Aorta (tissue), 5 donors: ENCODE results near the gene TECTA. TPM values are rescaled to one million over a fixed set of nuclear protein-coding genes. Genes with fewer than 3 reads are reported as not detected.

Source experiments
- ATAC-seq: fragments of 200-7000 bp; cut with Tn5 transposase; one replicate; pipeline ENCODE4 v1.9.1; 2022; ENCODE audit warnings: moderate library complexity; ENCODE audit not compliant: low FRiP score
- DNase-seq, 2 donors: peaks; one replicate each; pipeline ENCODE4 v3.0.0-alpha.2; 2020
- H3K27ac ChIP-seq, 2 donors: one replicate each; pipeline ENCODE4 v1.5.1; 2013; ENCODE audit warnings: low read length in 2 of 2, mild to moderate bottlenecking in 2 of 2, moderate library complexity in 2 of 2, control low read depth in 1 of 2, inconsistent platforms in 1 of 2, low read depth in 1 of 2
- H3K27me3 ChIP-seq, 2 donors: one replicate each; pipeline ENCODE4 v1.6.1; 2013; ENCODE audit warnings: control low read depth in 1 of 2, low read length in 1 of 2, mild to moderate bottlenecking in 1 of 2, moderate library complexity in 1 of 2; ENCODE audit not compliant: insufficient read depth in 2 of 2, control insufficient read depth in 1 of 2
- H3K36me3 ChIP-seq, 2 donors: one replicate each; pipeline ENCODE4 v1.6.1; 2013; ENCODE audit warnings: control low read depth in 1 of 2, low read length in 1 of 2, mild to moderate bottlenecking in 1 of 2; ENCODE audit not compliant: insufficient read depth in 2 of 2, control insufficient read depth in 1 of 2
- H3K4me1 ChIP-seq, 2 donors: one replicate each; pipeline ENCODE4 v1.6.1; 2013; ENCODE audit warnings: low read length in 2 of 2, control low read depth in 1 of 2, mild to moderate bottlenecking in 1 of 2, moderate library complexity in 1 of 2; ENCODE audit not compliant: insufficient read depth in 2 of 2, control insufficient read depth in 1 of 2
- H3K4me3 ChIP-seq, 2 donors: one replicate each; pipeline ENCODE4 v1.5.1; 2013; ENCODE audit warnings: low read length in 2 of 2, control low read depth in 1 of 2, mild to moderate bottlenecking in 1 of 2
- H3K9me3 ChIP-seq: one replicate; pipeline ENCODE4 v1.6.1; 2013; ENCODE audit warnings: mild to moderate bottlenecking, low read length; ENCODE audit not compliant: control insufficient read depth
- WGBS, 2 donors: extraction: QIAGEN DNeasy Blood & Tissue Kit; methylation state at CpG; one replicate each; pipeline ENCODE4 v1.1.7; 2013; 5-methylcytosine and 5-hydroxymethylcytosine counted together
- intact Hi-C, 2 donors: fragments of 100-400 bp; cut with DNase I; formaldehyde crosslinking; loops; one replicate each; pipeline versions ENCODE4 v1.14.2 to v1.15.0; 2022
- polyA plus RNA-seq, 2 donors: library from polyadenylated mRNA; stranded (reverse); fragments of 200-250 nt; gene quantifications; one replicate each; pipeline ENCODE4 v1.2.3, GENCODE V29; 2013
- total RNA-seq, 2 donors: library from RNA; stranded (reverse); fragmentation: NEBNext Ultra II Directional; extraction: Animal tissue kit (Norgen Biotek cat#: 25700); gene quantifications; one replicate each; pipeline ENCODE4 v1.2.1, GENCODE V29; 2021
- donor health status: healthy with polysubstance abuse.
- donor health status: Bipolar disorder and iron deficiency.
- donor health status: DM: no; HTN: no; CAD: no.
- donor health status: DM: no; HTN: no; CAD: no.
- donor health status: DM: yes; HTN: yes; CAD: no.

The TECTA gene
- total and polyA plus RNA-seq, 4 donors: 0.63 to 0.95 (median 0.75) TPM; not detected in 1

DNA sequence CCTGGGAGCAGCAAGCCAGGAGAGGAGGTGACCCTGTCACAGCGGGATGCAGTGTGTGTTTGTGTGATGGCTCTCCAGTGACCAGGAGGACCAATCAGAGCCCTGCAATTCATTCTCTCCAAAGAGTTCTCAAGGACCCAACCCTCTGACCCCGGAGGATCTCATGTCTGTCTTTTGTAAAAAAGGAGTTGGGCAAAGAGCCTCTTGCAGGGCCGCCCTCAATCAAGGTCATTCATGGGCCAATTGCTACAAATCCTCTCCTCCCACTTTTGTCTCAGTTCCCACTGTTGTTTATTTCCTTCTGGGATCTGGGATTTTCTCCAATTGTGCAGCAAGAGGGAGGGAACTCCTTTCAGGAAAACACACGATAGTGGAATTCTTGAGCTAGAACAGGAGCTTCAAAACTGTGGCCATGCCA, 4.0 kb downstream of the TECTA start:
- H3K9me3 ChIP-seq: no peaks in the 10 kb centered on the region
- peaks cover 0 to 2% of the 10 kb centered on the region in 2 donors for H3K36me3 ChIP-seq
- ATAC-seq (peak; percentile 79), DNase-seq (no peak)
- H3K4me3 ChIP-seq: no peak overlapping the region
- no peaks in the 10 kb centered on the region for H3K27me3 ChIP-seq
- WGBS, 2 donors: 39% methylated on average over 4 of the region's 4 CpGs
- intact Hi-C loops: loop anchor here in 1 of 2 donors (10.0 kb wide), 1 partner anchor 590 kb away; the partner anchor contains the start of gene GRIK4
- no peak overlapping the region for H3K27ac ChIP-seq
- H3K4me1 ChIP-seq: no peaks in the 10 kb centered on the region

DNA sequence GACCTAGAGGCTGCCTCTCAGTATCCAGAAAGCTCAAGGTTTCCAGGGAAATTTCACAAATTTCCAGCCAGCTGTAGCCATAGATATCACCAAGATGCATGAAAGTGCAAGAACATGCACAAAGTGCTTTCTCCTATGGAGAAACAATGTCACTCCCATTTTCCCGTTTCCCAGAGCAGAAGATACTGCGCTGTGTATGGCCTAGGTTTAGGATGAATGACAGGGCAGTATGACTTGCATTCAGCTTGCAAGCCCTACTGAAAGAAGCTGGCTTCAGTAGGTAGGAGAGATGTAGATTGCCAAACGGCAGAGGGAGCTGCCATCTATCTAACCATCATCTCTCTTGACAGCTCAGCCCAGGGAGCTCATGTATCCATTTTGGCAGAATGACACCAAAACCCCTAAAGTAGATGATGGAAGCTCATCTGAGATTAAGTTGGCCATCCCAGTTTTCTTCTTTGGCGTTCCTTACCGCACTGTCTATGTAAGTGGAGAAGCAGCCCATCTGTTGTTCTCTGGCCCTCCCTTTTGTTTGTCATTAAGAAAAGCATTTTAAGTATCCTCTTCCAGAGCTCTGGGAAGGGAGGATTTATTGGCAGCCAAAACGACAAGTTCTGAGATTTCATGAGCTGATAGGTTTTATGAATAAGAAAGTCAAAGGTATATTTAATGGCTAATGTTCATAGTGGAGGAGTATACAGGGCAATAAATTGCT, 4.6 kb downstream of the TECTA start:
- 84 to 89% methylated on average over 6 of the region's 6 CpGs for WGBS, 2 donors
- intact Hi-C loops: loop anchor here in 1 of 2 donors (10.0 kb wide), 1 partner anchor 591 kb away; the partner anchor contains the start of gene GRIK4
- H3K27ac ChIP-seq: no peak overlapping the region

DNA sequence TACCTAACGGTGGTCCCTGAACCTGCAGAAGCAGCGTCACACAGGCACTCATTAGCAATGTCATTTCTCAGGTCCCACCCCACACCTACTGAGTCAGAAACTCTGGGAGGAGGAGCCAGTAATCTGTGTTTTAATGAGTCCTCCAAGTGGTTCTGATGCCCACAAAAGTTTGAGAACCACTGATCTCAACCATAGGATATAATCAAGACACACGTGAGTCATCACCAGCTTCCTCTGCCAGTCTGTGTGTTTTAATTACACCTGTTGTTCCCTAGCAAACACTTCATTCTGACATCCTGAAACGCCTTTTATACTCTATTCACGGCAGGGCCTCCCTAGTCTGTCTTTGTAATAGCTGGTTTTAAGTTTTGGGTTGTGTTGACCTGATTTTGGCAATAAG, 5.8 kb downstream of the TECTA start:
- Histone ChIP-seq H3K27me3 (no peaks in the 10 kb centered on the region), H3K4me1 (no peaks in the 10 kb centered on the region), H3K9me3 (no peaks in the 10 kb centered on the region), H3K4me3 (no peak overlapping the region), H3K36me3 (peaks cover 0 to 2% of the 10 kb centered on the region in 2 donors), H3K27ac (no peak overlapping the region)
- intact Hi-C loops: loop anchor here in 1 of 2 donors (10.0 kb wide), 1 partner anchor 592 kb away; the partner anchor contains the start of gene GRIK4
- no peak for ATAC-seq
- DNase-seq: no peak
- WGBS, 2 donors: 87 to 94% methylated on average over 5 of the region's 5 CpGs

More for the DNA sequence above, 4.6 kb downstream of the TECTA start:
- ATAC-seq: no peak
- Histone ChIP-seq H3K27me3 (no peaks in the 10 kb centered on the region), H3K9me3 (no peaks in the 10 kb centered on the region), H3K4me3 (no peak overlapping the region), H3K4me1 (no peaks in the 10 kb centered on the region), H3K36me3 (peaks cover 0 to 2% of the 10 kb centered on the region in 2 donors)
- DNase-seq: no peak

DNA sequence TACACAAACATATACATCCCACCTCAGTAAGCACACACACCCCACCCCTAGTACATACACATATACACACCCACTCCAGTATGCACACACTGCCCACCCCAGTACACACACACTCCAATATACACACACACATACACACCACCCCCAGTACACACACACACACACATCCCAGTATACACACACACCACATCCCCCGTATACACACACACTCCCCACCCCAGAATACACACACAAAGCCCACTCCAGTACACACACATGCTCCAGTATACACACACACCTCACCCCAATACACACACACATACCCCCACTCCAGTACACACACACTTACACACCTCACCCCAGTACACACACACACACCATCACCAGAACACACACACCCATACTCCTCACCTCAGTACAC, 7.4 kb downstream of the TECTA start:
- H3K9me3 ChIP-seq: no peaks in the 10 kb centered on the region
- ATAC-seq: no peak
- no peaks in the 10 kb centered on the region for H3K4me1 ChIP-seq
- H3K4me3 ChIP-seq: no peak overlapping the region
- 36 to 97% methylated on average over 1 of the region's 1 CpG for WGBS, 2 donors
- H3K27me3 ChIP-seq: no peaks in the 10 kb centered on the region
- no peak overlapping the region for H3K27ac ChIP-seq
- H3K36me3 ChIP-seq: peaks cover 0 to 2% of the 10 kb centered on the region in 2 donors
- intact Hi-C loops: loop anchor here in 1 of 2 donors (10.0 kb wide), 1 partner anchor 594 kb away; the partner anchor contains the start of gene GRIK4
- DNase-seq: no peak

DNA sequence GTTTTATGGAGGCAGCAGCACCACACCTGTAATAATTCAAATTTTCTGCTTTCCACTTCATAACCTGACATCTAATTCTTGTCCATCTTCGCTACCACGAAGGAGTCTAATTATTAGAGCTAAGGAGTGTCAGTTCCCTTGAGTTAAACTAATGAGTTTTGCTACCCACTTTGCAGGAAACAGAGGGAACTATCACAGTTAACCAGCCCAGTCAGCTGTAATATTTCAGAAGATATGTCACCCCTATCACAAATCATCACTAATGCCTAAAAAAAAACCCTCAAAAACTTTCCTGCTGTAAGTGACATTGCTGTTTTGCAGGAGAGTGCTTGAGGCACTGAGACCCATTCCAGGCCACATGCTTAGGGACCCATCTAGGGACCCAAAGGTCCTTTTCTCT, 8.4 kb downstream of the TECTA start:
- ATAC-seq: no peak
- H3K27ac ChIP-seq: no peak overlapping the region
- WGBS, 2 donors: 91% methylated on average over 2 of the region's 2 CpGs
- intact Hi-C loops: loop anchor here in 1 of 2 donors (10.0 kb wide), 1 partner anchor 595 kb away; the partner anchor contains the start of gene GRIK4
- H3K4me3 ChIP-seq: no peak overlapping the region
- no peak for DNase-seq
- H3K4me1 ChIP-seq: no peaks in the 10 kb centered on the region
- no peaks in the 10 kb centered on the region for H3K36me3 ChIP-seq
- no peaks in the 10 kb centered on the region for H3K9me3 ChIP-seq
- H3K27me3 ChIP-seq: no peaks in the 10 kb centered on the region

DNA sequence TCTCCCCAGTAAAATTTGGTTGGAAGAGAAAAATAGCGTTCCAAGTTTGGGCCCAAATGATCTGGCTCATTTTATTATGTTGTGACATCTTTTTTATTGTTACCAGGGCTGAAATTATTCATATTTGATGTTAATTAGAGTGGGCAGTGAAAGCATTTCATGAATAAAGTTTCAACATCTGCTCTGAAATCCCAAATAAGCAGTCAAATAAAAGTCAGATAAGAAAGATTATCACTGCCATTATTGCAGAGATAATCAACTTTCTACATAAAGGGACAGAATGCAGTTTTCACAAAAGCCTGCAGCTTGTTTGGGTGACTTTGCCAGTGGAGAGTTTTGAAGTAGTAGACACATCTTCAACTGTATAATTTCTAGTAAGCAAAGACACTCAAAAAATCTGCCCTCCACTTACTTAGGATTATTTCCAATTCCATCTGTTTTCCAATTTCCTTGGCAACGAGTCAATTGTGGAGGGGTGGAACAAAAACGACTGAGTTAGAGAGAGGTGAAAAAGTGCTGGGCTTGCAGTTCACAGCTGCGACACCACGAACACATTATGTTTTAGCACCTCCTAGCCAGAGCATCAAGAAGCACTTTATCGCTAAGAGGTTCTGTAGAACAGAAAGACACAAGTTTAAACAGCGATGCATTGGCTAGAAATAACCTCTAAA, 9.0 kb downstream of the TECTA start:
- Histone ChIP-seq H3K27ac (no peak overlapping the region), H3K4me1 (no peaks in the 10 kb centered on the region), H3K4me3 (no peak overlapping the region), H3K36me3 (no peaks in the 10 kb centered on the region), H3K9me3 (no peaks in the 10 kb centered on the region), H3K27me3 (no peaks in the 10 kb centered on the region)
- intact Hi-C loops: loop anchor here (5.0 to 10.0 kb wide), 2 partner anchors 595 to 598 kb away; partner anchors contain the start of gene GRIK4 (in 2 of the 2)
- DNase-seq (no peak), ATAC-seq (no peak)
- WGBS, 2 donors: 73 to 74% methylated on average over 7 of the region's 7 CpGs

DNA sequence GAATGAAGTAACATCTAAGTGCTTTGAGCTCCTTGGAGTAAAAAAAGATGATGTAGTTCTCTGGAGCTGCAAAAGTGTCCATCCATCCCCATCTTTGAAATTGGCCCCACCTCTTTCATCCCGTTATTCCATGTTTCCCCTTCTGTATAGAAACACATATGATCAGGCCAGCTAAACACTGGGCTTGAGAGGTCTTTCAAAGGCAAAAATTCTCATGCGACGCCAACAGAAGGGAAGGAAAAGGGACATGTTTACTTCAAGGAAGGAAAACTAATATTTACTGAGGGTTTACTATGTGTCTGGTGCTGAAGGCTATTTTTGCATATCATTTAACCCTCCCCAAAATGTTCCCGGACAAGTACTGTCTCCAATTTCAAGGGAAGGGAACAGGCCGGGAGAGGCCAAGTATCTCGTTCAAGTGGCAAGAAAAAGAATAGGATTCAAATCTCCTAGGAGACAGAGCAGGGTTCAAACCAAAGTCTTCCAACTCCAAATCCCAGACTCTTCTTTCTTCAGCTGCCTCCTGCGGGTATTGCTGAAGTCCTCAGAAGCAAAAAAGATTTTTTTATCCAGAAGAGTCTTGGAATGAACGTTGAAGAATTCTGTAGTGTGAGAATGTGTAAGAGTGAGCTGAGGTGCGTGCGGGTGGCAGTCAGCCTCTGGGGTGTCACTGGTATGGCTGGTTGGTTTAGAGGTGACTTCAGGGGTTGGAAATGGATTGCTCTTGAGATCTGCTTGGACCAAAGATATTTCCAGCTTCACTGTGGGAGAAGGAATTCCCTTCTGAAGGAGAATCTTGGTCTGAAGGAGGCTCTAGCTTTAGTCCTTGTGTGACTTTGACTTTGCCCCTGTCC, 10.1 kb downstream of the TECTA start:
- no peak for DNase-seq
- H3K4me3 ChIP-seq: no peak overlapping the region
- intact Hi-C loops: loop anchor here in 1 of 2 donors (5.0 kb wide), 1 partner anchor 599 kb away; the partner anchor contains the start of gene GRIK4
- no peaks in the 10 kb centered on the region for H3K4me1 ChIP-seq
- H3K27me3 ChIP-seq: no peaks in the 10 kb centered on the region
- ATAC-seq: no peak
- H3K9me3 ChIP-seq: no peaks in the 10 kb centered on the region
- no peak overlapping the region for H3K27ac ChIP-seq
- WGBS, 2 donors: 88 to 89% methylated on average over 10 of the region's 10 CpGs
- no peaks in the 10 kb centered on the region for H3K36me3 ChIP-seq
